Activated CD8-positive, alpha-beta T cell treated with anti-CD3 and anti-CD28 coated beads for 36 hours (primary cell): ENCODE measurements around the gene NHERF1. TPM values are rescaled to one million over a fixed set of nuclear protein-coding genes. Genes with fewer than 3 reads are reported as not detected.

Experiments
- ATAC-seq: fragments of 200-7000 bp; cut with Tn5 transposase; one replicate; pipeline ENCODE4 v1.10.0; 2021; ENCODE audit warnings: mild to moderate bottlenecking, moderate library complexity
- CTCF ChIA-PET: fragments of 350-600 bp; sonication (Branson Sonifier 250); formaldehyde crosslinking; loops from one replicate; lab custom pipeline; 2021; ENCODE audit warnings: antibody characterized with exemption; lab: Charles Lee
- POLR2A ChIA-PET: fragments of 350-600 bp; sonication (Branson Sonifier 250); formaldehyde crosslinking; loops from one replicate; lab custom pipeline; 2021; ENCODE audit warnings: antibody characterized with exemption; lab: Charles Lee
- DNase-seq: peaks from one replicate; pipeline ENCODE4 v3.0.0-alpha.2; 2020
- H3K27ac Mint-ChIP-seq: one replicate; pipeline ENCODE4 v1.8.0; 2021; ENCODE audit warnings: mild to moderate bottlenecking, mixed read lengths
- H3K27me3 Mint-ChIP-seq: one replicate; pipeline ENCODE4 v1.8.0; 2021; ENCODE audit warnings: mixed read lengths
- H3K36me3 Mint-ChIP-seq: one replicate; pipeline ENCODE4 v1.8.0; 2021; ENCODE audit warnings: low read depth, mixed read lengths
- H3K4me1 Mint-ChIP-seq: one replicate; pipeline ENCODE4 v1.8.0; 2021; ENCODE audit warnings: low read depth, mixed read lengths
- H3K4me3 Mint-ChIP-seq: one replicate; pipeline ENCODE4 v1.8.0; 2021; ENCODE audit warnings: mild to moderate bottlenecking, moderate library complexity, mixed read lengths
- H3K9me3 Mint-ChIP-seq: one replicate; pipeline ENCODE4 v1.8.0; 2021; ENCODE audit warnings: mixed read lengths
- intact Hi-C: fragments of 100-400 bp; cut with micrococcal nuclease; formaldehyde crosslinking; loops from one replicate; pipeline ENCODE4 v1.10.0; 2022
- total RNA-seq, 2 experiments: library from RNA; stranded (reverse); gene quantifications; one replicate each; pipeline ENCODE4 v1.2.3, GENCODE V29; 2021
- TF ChIP-seq, protein P1 (sequence below): fragments of 200-600 bp; IDR thresholded peaks from one replicate; pipeline ENCODE4 v1.8.0; 2022; ENCODE audit warnings: antibody characterized with exemption, mild to moderate bottlenecking

The NHERF1 gene
- total RNA-seq, 2 experiments from 2014 or later = 143 to 150 TPM

- DNase-seq (no peak), ATAC-seq (no peak)
- intact Hi-C loops = no loop called here
- TF ChIP-seq, protein P1, sequence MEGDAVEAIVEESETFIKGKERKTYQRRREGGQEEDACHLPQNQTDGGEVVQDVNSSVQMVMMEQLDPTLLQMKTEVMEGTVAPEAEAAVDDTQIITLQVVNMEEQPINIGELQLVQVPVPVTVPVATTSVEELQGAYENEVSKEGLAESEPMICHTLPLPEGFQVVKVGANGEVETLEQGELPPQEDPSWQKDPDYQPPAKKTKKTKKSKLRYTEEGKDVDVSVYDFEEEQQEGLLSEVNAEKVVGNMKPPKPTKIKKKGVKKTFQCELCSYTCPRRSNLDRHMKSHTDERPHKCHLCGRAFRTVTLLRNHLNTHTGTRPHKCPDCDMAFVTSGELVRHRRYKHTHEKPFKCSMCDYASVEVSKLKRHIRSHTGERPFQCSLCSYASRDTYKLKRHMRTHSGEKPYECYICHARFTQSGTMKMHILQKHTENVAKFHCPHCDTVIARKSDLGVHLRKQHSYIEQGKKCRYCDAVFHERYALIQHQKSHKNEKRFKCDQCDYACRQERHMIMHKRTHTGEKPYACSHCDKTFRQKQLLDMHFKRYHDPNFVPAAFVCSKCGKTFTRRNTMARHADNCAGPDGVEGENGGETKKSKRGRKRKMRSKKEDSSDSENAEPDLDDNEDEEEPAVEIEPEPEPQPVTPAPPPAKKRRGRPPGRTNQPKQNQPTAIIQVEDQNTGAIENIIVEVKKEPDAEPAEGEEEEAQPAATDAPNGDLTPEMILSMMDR = no peak
- H3K27me3 Mint-ChIP-seq = no peaks in the 10 kb centered on the region
- ChIA-PET CTCF (no interaction called here), POLR2A (no interaction called here)
- H3K4me1 Mint-ChIP-seq = peaks cover 15% of the 10 kb centered on the region
- H3K9me3 Mint-ChIP-seq = no peaks in the 10 kb centered on the region
- H3K4me3 Mint-ChIP-seq = no peak overlapping the region
- no peak overlapping the region for H3K27ac Mint-ChIP-seq
- no peaks in the 10 kb centered on the region for H3K36me3 Mint-ChIP-seq
These were observed 17.2 kb upstream of the NHERF1 start for GRCh38 chr17:74731347-74731605.

DNA sequence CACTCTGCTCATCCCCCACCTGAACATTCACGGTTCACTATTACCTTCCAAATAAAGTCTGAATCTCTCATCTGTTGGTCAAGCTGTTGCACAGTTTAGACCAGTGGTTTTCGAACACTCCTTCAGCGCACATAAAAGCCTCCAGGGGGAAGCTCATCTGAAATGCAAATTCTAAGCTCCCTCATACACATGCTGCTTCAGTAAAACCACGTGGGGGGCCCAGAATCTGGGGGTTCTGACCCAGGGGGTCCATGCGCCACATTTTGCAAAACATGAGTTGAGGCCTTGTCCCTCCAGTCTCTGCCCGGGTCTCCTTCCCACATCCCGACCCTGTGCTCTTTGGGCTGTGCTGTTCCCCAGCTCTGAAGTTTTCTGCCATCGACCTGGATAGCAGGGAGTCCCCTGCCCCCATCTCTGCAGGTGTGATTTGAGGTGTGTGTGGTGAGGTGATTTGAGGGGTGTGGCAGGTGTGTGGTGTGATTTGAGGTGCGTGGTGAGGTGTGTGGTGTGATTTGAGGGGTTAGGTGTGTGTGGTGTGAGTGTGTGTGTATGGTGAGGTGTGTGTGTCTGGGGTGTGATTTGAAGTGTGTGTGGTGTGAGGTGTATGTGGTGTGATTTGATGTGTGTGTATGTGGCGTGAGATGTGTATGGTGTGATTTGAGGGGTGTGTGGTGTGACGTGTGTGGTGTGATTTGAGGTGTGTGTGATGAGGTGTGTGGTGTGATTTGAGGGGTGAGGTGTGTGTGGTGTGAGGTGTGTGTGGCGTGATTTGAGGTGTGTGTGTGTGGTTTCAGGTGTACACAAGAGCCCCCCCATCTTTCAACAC is 16.2 kb upstream of the NHERF1 start:
- Mint-ChIP-seq H3K4me1 (peaks cover 19% of the 10 kb centered on the region), H3K9me3 (no peaks in the 10 kb centered on the region), H3K27ac (no peak overlapping the region), H3K27me3 (no peaks in the 10 kb centered on the region), H3K36me3 (no peaks in the 10 kb centered on the region), H3K4me3 (no peak overlapping the region)
- CTCF ChIA-PET = interaction anchor here (1.0 kb wide), 1 partner anchor 75 kb away, joined by 5 read pairs; no protein-coding TSS in a partner anchor
- TF ChIP-seq, protein P1 = no peak
- POLR2A ChIA-PET = no interaction called here
- intact Hi-C loops = no loop called here
- DNase-seq (no peak), ATAC-seq (no peak)

DNA sequence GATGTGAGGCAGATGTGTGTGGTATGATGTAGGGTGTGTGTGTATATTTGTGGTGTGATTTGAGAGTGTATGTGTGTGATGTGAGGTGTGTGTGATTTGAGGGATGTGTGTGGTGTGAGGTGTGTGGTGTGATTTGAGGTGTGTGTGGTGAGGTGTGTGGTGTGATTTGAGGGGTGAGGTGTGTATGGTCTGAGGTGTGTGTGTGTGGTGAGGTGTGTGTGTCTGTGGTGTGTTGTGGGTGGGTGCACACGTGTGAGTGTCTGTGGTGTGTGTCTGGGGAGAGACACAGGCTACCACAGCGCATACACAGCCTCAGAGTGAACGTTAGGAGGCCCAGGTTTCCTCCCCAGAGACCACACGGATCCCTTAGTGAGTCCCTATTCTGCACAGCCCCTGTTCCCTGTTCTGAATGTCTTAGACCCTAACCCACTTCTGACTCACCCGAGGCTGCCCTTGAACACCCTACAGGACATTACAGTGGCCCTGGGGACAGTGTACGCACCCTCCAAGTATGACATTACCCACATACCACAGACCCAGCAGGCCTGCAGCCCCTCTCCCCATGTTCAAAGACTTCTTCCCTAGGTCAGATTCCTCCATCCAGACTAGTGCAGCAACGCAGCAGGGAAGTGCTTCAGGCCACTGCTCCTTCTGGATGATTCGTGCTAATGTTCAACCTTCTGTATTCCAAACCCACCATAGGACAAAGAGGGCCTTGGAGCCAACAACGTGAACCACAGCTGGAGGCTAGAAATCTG is 14.9 kb upstream of the NHERF1 start:
- POLR2A ChIA-PET = no interaction called here
- H3K4me1 Mint-ChIP-seq = peaks cover 30% of the 10 kb centered on the region
- no peaks in the 10 kb centered on the region for H3K36me3 Mint-ChIP-seq
- CTCF ChIA-PET = interaction anchor here (4.8 kb wide), 1 partner anchor 12 kb away, joined by 48 read pairs; no protein-coding TSS in a partner anchor
- intact Hi-C loops = no loop called here
- DNase-seq (no peak), ATAC-seq (no peak)
- H3K27me3 Mint-ChIP-seq = no peaks in the 10 kb centered on the region
- TF ChIP-seq, protein P1 = no peak
- H3K4me3 Mint-ChIP-seq = no peak overlapping the region
- no peak overlapping the region for H3K27ac Mint-ChIP-seq
- H3K9me3 Mint-ChIP-seq = no peaks in the 10 kb centered on the region

- Mint-ChIP-seq H3K4me3 (no peak overlapping the region), H3K27ac (no peak overlapping the region), H3K27me3 (no peaks in the 10 kb centered on the region), H3K36me3 (no peaks in the 10 kb centered on the region), H3K9me3 (no peaks in the 10 kb centered on the region), H3K4me1 (peaks cover 37% of the 10 kb centered on the region)
- intact Hi-C loops = no loop called here
- ChIA-PET CTCF (interaction anchor here (4.7 to 4.8 kb wide), 3 partner anchors 12 to 24 kb away, joined by 25 to 48 read pairs (median 31); no protein-coding TSS in a partner anchor), POLR2A (interaction anchor here (0.8 kb wide), 1 partner anchor 24 kb away, joined by 3 read pairs; no protein-coding TSS in a partner anchor)
- ATAC-seq = no peak
- no peak for DNase-seq
- TF ChIP-seq, protein P1 = no peak
These were observed 14.2 kb upstream of the NHERF1 start for GRCh38 chr17:74734256-74734655.
